ENCODE measurements around the gene DPEP2NB. TPM values are rescaled to one million over a fixed set of nuclear protein-coding genes. Genes with fewer than 3 reads are reported as not detected.

Gene DPEP2NB
- total RNA-seq, 1 experiment from 2014 or later: not detected

Other genes starting within 250 kb of the DPEP2NB start
- 21.8 and 23.8 TPM in 2 replicates for gene RANBP10, start 209.4 kb downstream of the DPEP2NB start, total RNA-seq (2022)
- 0.84 and 0.91 TPM in 2 replicates for gene TSNAXIP1, start 209.0 kb downstream of the DPEP2NB start, total RNA-seq (2022)
- gene THAP11, start 173.6 kb downstream of the DPEP2NB start, total RNA-seq (2022): 46.8 and 50.5 TPM in 2 replicates
- 239 and 245 TPM in 2 replicates for gene NUTF2, start 169.0 kb downstream of the DPEP2NB start, total RNA-seq (2022)
- gene CENPT, start 168.2 kb downstream of the DPEP2NB start, total RNA-seq (2022): 70.9 and 80.1 TPM in 2 replicates
- 124 and 139 TPM in 2 replicates for gene EDC4, start 142.9 kb downstream of the DPEP2NB start, total RNA-seq (2022)
- 0.93 TPM in 1 of 2 replicates, not detected in the other for gene NRN1L, start 131.0 kb downstream of the DPEP2NB start, total RNA-seq (2022)
- gene PSKH1, start 122.7 kb downstream of the DPEP2NB start, total RNA-seq (2022): 35.1 and 41.3 TPM in 2 replicates
- 0.66 and 2.3 TPM in 2 replicates for gene CTRL, start 84.0 kb downstream of the DPEP2NB start, total RNA-seq (2022)
- 26.9 and 31.6 TPM in 2 replicates for gene PSMB10, start 79.1 kb downstream of the DPEP2NB start, total RNA-seq (2022)
- gene LCAT, start 71.8 kb downstream of the DPEP2NB start, total RNA-seq (2022): 26.3 and 33.3 TPM in 2 replicates
- gene SLC12A4, start 47.3 kb downstream of the DPEP2NB start, total RNA-seq (2022): 97.0 and 107 TPM in 2 replicates
- gene DPEP3, start 35.4 kb downstream of the DPEP2NB start, total RNA-seq (2022): not detected in 2 replicates
- not detected in 2 replicates for gene DPEP2, start 16.4 kb downstream of the DPEP2NB start, total RNA-seq (2022)
- 15.9 and 17.1 TPM in 2 replicates for gene DDX28, start 7.3 kb upstream of the DPEP2NB start, total RNA-seq (2022)
- 33.6 and 37.4 TPM in 2 replicates for gene DUS2, start 7.4 kb upstream of the DPEP2NB start, total RNA-seq (2022)
- 40.0 and 43.9 TPM in 2 replicates for gene NFATC3, start 69.5 kb upstream of the DPEP2NB start, total RNA-seq (2022)
- gene ESRP2, start 220.2 kb upstream of the DPEP2NB start, total RNA-seq (2022): 109 and 110 TPM in 2 replicates
- 33.2 and 33.4 TPM in 2 replicates for gene PLA2G15, start 229.5 kb upstream of the DPEP2NB start, total RNA-seq (2022)
- 236 and 267 TPM in 2 replicates for gene SLC7A6, start 248.6 kb upstream of the DPEP2NB start, total RNA-seq (2022)